Ishikawa (cell line): ENCODE measurements around the gene NF2.

Experiments used
- CEBPB ChIP-seq: IDR thresholded peaks from 2 replicates; pipeline ENCODE4 v1.6.1; 2012
- MAX ChIP-seq: IDR thresholded peaks from 2 replicates; pipeline ENCODE4 v1.6.1; 2012
- TAF1 ChIP-seq: IDR thresholded peaks from 2 replicates; pipeline ENCODE4 v1.6.1; 2012; ENCODE audit warnings: low read depth, mild to moderate bottlenecking

GRCh38 chr22:29621761-29622526 lies 18.5 kb downstream of the NF2 start:
- TF ChIP-seq MAX (no peak; the same call in 1 of the 2 replicates), TAF1 (no peak), CEBPB (peak; percentile 64)
